Measurements from ENCODE around the gene TCTN3.

DNA sequence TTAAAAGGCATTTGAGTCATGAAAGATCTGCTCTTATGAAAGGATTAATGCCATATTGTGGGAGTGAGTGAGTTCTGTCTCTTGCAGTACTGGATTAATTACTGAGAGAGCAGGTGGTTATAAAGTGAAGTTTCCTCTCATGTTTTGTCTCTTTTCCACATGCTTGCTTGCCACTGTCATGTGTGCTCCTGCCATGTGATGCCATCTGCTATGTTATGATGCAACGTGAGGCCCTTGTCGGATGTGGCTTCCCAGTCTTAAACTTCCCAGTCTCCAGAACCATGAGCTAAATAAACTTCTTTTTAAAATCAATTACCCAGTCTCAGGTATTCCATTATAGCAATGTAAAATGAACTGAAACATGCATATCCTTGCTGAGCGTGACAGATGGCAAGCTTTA, 22.7 kb upstream of the TCTN3 start:
- no peak for TF ChIP-seq CTCF (IDR thresholded peaks at IDR 0.05; ENCODE audit: borderline replicate concordance, extremely low read depth, low read length, poor library complexity, severe bottlenecking)
- no peak for TF ChIP-seq EZH2 (IDR thresholded peaks at IDR 0.05; ENCODE audit: borderline replicate concordance, low read depth, low read length, severe bottlenecking)
